Common myeloid progenitor, CD34-positive (primary cell): ENCODE data around the gene PTGIS.

Experiments used
- CTCF ChIA-PET: fragments of 350-600 bp; sonication (Branson Sonifier 250); formaldehyde crosslinking; loops from one replicate; lab custom pipeline; 2021; ENCODE audit warnings: antibody characterized with exemption; lab: Charles Lee
- POLR2A ChIA-PET: fragments of 350-600 bp; sonication (Branson Sonifier 250); formaldehyde crosslinking; loops from one replicate; lab custom pipeline; 2021; ENCODE audit warnings: antibody characterized with exemption; lab: Charles Lee
- DNase-seq, 3 donors: peaks; one replicate each; pipeline versions ENCODE4 v3.0.0 to v3.0.0-alpha.2; 2013
- H3K27ac ChIP-seq, 2 experiments: 1 replicate in 1 of 2; 2 replicates in 1 of 2; pipeline ENCODE4 v1.7.0; 2013; ENCODE audit warnings: inconsistent platforms in 2 of 2, low read length in 2 of 2, mild to moderate bottlenecking in 2 of 2, low read depth in 1 of 2, moderate library complexity in 1 of 2; ENCODE audit not compliant: severe bottlenecking in 2 of 2, insufficient read depth in 1 of 2, poor library complexity in 1 of 2
- H3K27me3 ChIP-seq, 5 experiments: replicated peaks in 2 of 5; 1 replicate in 3 of 5; 2 replicates in 2 of 5; pipeline versions ENCODE4 v1.6.1 to v1.7.0; 2013; ENCODE audit warnings: low read length in 4 of 5, mild to moderate bottlenecking in 2 of 5, moderate library complexity in 2 of 5, inconsistent platforms in 1 of 5; ENCODE audit not compliant: insufficient read depth in 5 of 5, control insufficient read depth in 4 of 5
- H3K36me3 ChIP-seq, 4 experiments: 1 replicate in 2 of 4; 2 replicates in 2 of 4; pipeline versions ENCODE4 v1.6.1 to v1.7.0; 2013; ENCODE audit warnings: low read length in 3 of 4, control low read depth in 1 of 4, mild to moderate bottlenecking in 1 of 4; ENCODE audit not compliant: control insufficient read depth in 4 of 4, insufficient read depth in 4 of 4
- H3K4me1 ChIP-seq, 4 experiments: 1 replicate in 3 of 4; 2 replicates in 1 of 4; pipeline versions ENCODE4 v1.6.1 to v1.7.1; 2013; ENCODE audit warnings: low read length in 3 of 4, mild to moderate bottlenecking in 3 of 4, control low read depth in 1 of 4, inconsistent platforms in 1 of 4, moderate library complexity in 1 of 4; ENCODE audit not compliant: control insufficient read depth in 4 of 4, insufficient read depth in 4 of 4; ENCODE audit errors: control extremely low read depth in 1 of 4
- H3K4me3 ChIP-seq, 7 experiments: 1 replicate in 4 of 7; 2 replicates in 3 of 7; pipeline versions ENCODE4 v1.5.1 to v1.7.0; 2013; ENCODE audit warnings: mild to moderate bottlenecking in 7 of 7, low read length in 6 of 7, moderate library complexity in 6 of 7, inconsistent platforms in 2 of 7, low read depth in 2 of 7, control low read depth in 1 of 7; ENCODE audit not compliant: insufficient read depth in 4 of 7, control insufficient read depth in 1 of 7; ENCODE audit errors: extremely low read depth in 1 of 7
- H3K9me3 ChIP-seq, 5 experiments: 1 replicate in 4 of 5; 2 replicates in 1 of 5; pipeline versions ENCODE4 v1.6.1 to v1.7.1; 2013; ENCODE audit warnings: low read length in 4 of 5, mild to moderate bottlenecking in 2 of 5, inconsistent platforms in 1 of 5, low read depth in 1 of 5, moderate library complexity in 1 of 5; ENCODE audit not compliant: control insufficient read depth in 4 of 5, insufficient read depth in 2 of 5; ENCODE audit errors: control extremely low read depth in 1 of 5
- WGBS: methylation state at CpG from one replicate; pipeline ENCODE4 v1.1.5; 2013; ENCODE audit not compliant: insufficient coverage; 5-methylcytosine and 5-hydroxymethylcytosine counted together

PTGIS gene

GRCh38 chr20:49508435-49509199 lies 59.3 kb downstream of the PTGIS start:
- H3K27ac ChIP-seq, result no peak overlapping the region
- no peak overlapping the region for H3K4me3 ChIP-seq
- H3K9me3 ChIP-seq, result no peaks in the 10 kb centered on the region
- H3K4me1 ChIP-seq, result peaks cover 0 to 6% (median 4%) of the 10 kb centered on the region in 4 experiments
- ChIA-PET POLR2A (no interaction called here), CTCF (interaction anchor here (0.8 to 3.8 kb wide), 12 partner anchors 10 to 179 kb away, joined by 3 to 36 read pairs (median 4); no protein-coding TSS in a partner anchor)
- peak; percentile 57 to 79 (median 69) for DNase-seq
- peaks cover 0 to 45% (median 14%) of the 10 kb centered on the region in 5 experiments for H3K27me3 ChIP-seq
- H3K36me3 ChIP-seq, result no peaks in the 10 kb centered on the region
- WGBS, result 68% methylated on average over 8 of the region's 14 CpGs

- no peak overlapping the region for H3K4me3 ChIP-seq
- POLR2A ChIA-PET, result no interaction called here
- H3K27me3 ChIP-seq, result peaks cover 0 to 40% (median 12%) of the 10 kb centered on the region in 5 experiments
- 93% methylated on average over 17 of the region's 21 CpGs for WGBS
- no peaks in the 10 kb centered on the region for H3K9me3 ChIP-seq
- H3K4me1 ChIP-seq, result peaks cover 0 to 6% (median 4%) of the 10 kb centered on the region in 4 experiments
- H3K27ac ChIP-seq, result no peak overlapping the region
- no peak for DNase-seq
- CTCF ChIA-PET, result interaction anchor here (0.8 to 3.8 kb wide), 16 partner anchors 10 to 178 kb away, joined by 3 to 36 read pairs (median 4); no protein-coding TSS in a partner anchor
- H3K36me3 ChIP-seq, result no peaks in the 10 kb centered on the region
These were observed 60.0 kb downstream of the PTGIS start for GRCh38 chr20:49507741-49508434.

- 0% methylated on average over 7 of the region's 9 CpGs for WGBS
- Histone ChIP-seq H3K36me3 (no peaks in the 10 kb centered on the region), H3K27ac (no peak overlapping the region), H3K9me3 (no peaks in the 10 kb centered on the region), H3K4me1 (peaks cover 0 to 6% (median 4%) of the 10 kb centered on the region in 4 experiments), H3K27me3 (peaks cover 0 to 32% (median 14%) of the 10 kb centered on the region in 5 experiments), H3K4me3 (no peak overlapping the region)
- ChIA-PET CTCF (interaction anchor here (0.8 to 3.8 kb wide), 10 partner anchors 11 to 174 kb away, joined by 3 to 36 read pairs (median 6); no protein-coding TSS in a partner anchor), POLR2A (no interaction called here)
- peak; percentile 8 to 46 (median 44) for DNase-seq
These were observed 62.4 kb downstream of the PTGIS start for GRCh38 chr20:49505518-49505917.

- H3K4me3 ChIP-seq, result no peak overlapping the region
- 92% methylated on average over 4 of the region's 6 CpGs for WGBS
These were observed 64.8 kb downstream of the PTGIS start for GRCh38 chr20:49503176-49503575.

GRCh38 chr20:49501917-49502316 lies 66.0 kb downstream of the PTGIS start:
- CTCF ChIA-PET, result interaction anchor here (0.6 kb wide), 1 partner anchor 127 kb away, joined by 5 read pairs; no protein-coding TSS in a partner anchor
- no peaks in the 10 kb centered on the region for H3K9me3 ChIP-seq
- no peak overlapping the region for H3K27ac ChIP-seq
- WGBS, result 91% methylated on average over 3 of the region's 3 CpGs
- H3K4me1 ChIP-seq, result peaks cover 0 to 6% (median 4%) of the 10 kb centered on the region in 4 experiments
- DNase-seq, result peak in 2 of 3 donors; percentile 21 to 31
- H3K27me3 ChIP-seq, result peaks cover 0 to 38% (median 16%) of the 10 kb centered on the region in 5 experiments
- no peaks in the 10 kb centered on the region for H3K36me3 ChIP-seq
- no peak overlapping the region for H3K4me3 ChIP-seq
- POLR2A ChIA-PET, result no interaction called here

More at GRCh38 chr20:49503176-49503575, 64.8 kb downstream of the PTGIS start:
- CTCF ChIA-PET, result interaction anchor here (1.3 kb wide), 1 partner anchor 106 kb away, joined by 3 read pairs; no protein-coding TSS in a partner anchor
- DNase-seq, result no peak
- POLR2A ChIA-PET, result no interaction called here
- Histone ChIP-seq H3K36me3 (no peaks in the 10 kb centered on the region), H3K4me1 (peaks cover 0 to 6% (median 4%) of the 10 kb centered on the region in 4 experiments), H3K27ac (no peak overlapping the region), H3K9me3 (no peaks in the 10 kb centered on the region), H3K27me3 (peaks cover 0 to 36% (median 17%) of the 10 kb centered on the region in 5 experiments)

- DNase-seq, result no peak
- Histone ChIP-seq H3K4me1 (no peaks in the 10 kb centered on the region), H3K27me3 (peaks cover 0 to 44% (median 15%) of the 10 kb centered on the region in 5 experiments), H3K4me3 (no peak overlapping the region), H3K27ac (no peak overlapping the region), H3K36me3 (no peaks in the 10 kb centered on the region), H3K9me3 (no peaks in the 10 kb centered on the region)
- ChIA-PET POLR2A (no interaction called here), CTCF (interaction anchor here (0.6 to 2.0 kb wide), 5 partner anchors 8 to 146 kb away, joined by 3 to 7 read pairs (median 4); partner anchors contain the start of gene KCNB1)
- WGBS, result no CpG with 5 or more reads among the region's 1 CpG
These were observed 70.6 kb downstream of the PTGIS start for GRCh38 chr20:49497398-49497669.
